Lower leg skin (tissue), 3 donors: ENCODE data around the gene CHEK2.
"Not testable (repeated sequence)": the region's sequence is repeated elsewhere in the genome, so short reads cannot be mapped to it uniquely, and the experiment has no call there.

Experiments used
- POLR2A ChIP-seq, 2 donors: fragments of 450-650 bp; IDR thresholded peaks; one replicate each; pipeline ENCODE4 v1.6.1; 2016 to 2017; ENCODE audit warnings: antibody characterized with exemption in 2 of 2, mild to moderate bottlenecking in 1 of 2, moderate library complexity in 1 of 2
- TF ChIP-seq, protein P1 (sequence below), 3 donors: fragments of 450-650 bp; IDR thresholded peaks; one replicate each; pipeline ENCODE4 v1.5.1; 2016; ENCODE audit warnings: antibody characterized with exemption in 3 of 3, mild to moderate bottlenecking in 3 of 3, moderate library complexity in 2 of 3

DNA sequence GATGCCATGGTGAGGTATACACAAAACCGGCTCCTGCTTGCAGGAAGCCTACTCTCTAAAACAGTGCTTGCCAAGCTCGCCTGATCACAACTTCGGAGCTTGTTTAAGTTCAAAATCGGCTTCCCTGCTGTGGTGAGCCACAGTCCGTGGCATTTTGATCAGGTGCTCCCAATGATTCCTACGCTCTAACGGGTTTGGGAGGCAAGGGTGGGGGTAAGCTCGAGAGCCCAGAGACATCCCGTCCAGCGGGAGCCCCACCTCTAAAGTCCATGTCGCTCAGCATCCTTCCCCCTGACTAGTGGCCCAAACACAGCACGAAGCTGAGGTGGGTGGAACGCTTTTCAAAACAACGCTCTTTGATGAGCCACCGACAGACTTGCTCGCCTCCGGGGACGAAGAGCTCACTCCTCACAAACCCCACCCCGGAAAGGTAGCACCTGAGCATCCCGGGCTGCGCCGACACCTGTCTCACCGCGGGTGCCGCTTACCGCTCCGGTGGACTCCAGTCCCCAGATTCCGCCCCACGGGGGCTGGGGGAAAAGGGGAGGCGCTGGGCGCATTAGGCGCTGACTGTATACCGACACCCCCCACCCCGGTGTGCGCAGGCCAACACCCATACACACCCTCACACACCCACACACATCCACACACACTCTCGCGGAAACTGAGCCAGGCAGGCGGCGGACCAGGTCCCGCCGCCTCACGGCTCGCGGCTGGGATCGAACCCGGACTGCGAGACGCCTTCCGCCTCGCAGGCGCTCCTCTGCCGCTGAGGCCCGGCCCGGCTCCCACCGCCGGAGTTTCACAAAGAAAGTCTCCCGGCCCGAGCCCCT, 62.6 kb downstream of the CHEK2 start:
- TF ChIP-seq, protein P1, sequence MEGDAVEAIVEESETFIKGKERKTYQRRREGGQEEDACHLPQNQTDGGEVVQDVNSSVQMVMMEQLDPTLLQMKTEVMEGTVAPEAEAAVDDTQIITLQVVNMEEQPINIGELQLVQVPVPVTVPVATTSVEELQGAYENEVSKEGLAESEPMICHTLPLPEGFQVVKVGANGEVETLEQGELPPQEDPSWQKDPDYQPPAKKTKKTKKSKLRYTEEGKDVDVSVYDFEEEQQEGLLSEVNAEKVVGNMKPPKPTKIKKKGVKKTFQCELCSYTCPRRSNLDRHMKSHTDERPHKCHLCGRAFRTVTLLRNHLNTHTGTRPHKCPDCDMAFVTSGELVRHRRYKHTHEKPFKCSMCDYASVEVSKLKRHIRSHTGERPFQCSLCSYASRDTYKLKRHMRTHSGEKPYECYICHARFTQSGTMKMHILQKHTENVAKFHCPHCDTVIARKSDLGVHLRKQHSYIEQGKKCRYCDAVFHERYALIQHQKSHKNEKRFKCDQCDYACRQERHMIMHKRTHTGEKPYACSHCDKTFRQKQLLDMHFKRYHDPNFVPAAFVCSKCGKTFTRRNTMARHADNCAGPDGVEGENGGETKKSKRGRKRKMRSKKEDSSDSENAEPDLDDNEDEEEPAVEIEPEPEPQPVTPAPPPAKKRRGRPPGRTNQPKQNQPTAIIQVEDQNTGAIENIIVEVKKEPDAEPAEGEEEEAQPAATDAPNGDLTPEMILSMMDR (IDR thresholded peaks at IDR 0.05): not testable (repeated sequence)
- not testable (repeated sequence) for TF ChIP-seq POLR2A (IDR thresholded peaks at IDR 0.05)
